Kidney tubule cell (primary cell): ENCODE measurements around the gene HNRNPA3.
"Not testable (repeated sequence)": the region's sequence is repeated elsewhere in the genome, so short reads cannot be mapped to it uniquely, and the experiment has no call there.

Experiments used
- DNase-seq: peaks from one replicate; pipeline ENCODE4 v3.0.0-alpha.2; 2018; ENCODE audit warnings: low spot score

The HNRNPA3 gene

DNA sequence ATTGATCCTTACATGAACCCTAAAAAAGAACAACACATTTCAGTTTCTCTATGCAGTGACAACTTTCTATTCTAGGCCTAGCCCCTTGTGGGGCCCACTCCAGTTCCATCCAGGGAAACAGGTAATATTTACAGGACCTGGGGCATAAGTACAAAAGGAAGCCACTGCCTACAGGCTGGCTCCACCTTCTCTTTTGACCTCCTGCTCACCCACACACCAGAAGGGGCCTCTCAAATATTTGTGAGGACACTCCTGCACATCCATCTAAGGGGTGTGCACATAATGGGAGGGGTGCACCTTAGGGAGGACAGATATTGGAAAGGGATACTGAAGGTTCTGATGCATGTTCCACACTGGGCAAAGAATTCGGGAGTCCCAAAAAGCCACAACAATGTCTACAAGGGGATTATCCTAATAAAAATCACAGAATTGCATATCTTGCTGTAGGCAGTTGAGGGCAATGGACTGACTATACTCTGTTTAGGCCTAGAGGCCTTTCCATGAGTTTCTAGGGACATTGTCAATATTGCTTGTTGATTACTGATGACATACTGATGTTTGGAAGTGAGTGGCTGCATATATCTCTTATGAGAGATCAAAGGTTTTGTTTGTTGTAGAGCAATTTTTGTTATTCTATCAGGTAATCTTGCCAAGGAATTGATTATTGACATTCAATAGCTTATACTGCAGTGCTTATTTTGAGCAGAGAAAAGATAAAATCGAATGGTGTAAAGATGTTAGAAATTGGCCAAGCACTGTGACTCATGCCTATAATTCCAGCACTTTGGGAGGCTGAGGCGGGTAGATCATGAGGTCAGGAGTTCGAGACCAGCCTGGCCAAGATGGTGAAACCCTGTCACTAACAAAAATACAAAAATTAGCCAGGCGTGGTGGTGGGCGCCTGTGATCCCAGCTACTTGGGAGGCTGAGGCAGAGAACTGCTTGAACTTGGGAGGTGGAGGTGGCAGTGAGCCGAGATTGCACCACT is 23.8 kb upstream of the HNRNPA3 start:
- DNase-seq, result no peak

- no peak for DNase-seq
These were observed 21.7 kb upstream of the HNRNPA3 start for GRCh38 chr2:177190941-177191340.

DNA sequence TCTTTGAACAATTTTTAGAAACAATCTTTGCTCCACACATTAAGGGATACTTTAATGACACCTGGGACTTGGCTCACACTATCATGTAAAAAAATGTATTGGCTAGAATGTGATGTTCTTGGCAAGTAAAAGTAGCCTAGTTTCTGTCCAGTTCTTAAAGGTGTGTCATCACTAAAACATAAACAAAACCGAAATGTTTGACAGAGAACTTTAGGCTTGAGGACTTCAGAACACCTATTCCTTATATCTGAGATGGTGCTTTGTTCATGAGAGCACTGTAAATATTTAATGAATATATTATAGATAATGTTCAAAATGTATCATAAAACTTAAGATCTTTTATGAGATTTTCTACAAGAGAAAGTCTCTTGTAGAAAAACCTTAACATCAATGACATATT is 19.8 kb upstream of the HNRNPA3 start:
- no peak for DNase-seq

DNA sequence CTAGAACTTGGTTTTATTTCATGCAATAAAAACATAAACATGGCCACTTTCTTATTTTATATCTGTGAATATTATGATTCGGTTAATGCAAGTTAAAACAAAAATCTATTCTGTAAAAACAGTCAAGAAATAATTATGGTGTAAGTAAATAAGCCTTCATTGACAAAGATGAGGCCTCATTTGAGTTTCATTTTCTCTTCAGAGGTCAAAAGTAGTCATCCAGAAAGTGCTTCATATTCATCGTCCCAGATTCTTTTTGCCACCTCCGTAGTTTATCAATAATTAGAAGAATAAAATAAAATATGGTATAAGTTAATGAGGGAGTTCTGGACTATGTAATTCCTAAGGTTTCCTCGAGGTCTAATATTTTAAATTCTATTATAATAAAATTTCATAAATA is 19.4 kb upstream of the HNRNPA3 start:
- DNase-seq, result no peak

DNA sequence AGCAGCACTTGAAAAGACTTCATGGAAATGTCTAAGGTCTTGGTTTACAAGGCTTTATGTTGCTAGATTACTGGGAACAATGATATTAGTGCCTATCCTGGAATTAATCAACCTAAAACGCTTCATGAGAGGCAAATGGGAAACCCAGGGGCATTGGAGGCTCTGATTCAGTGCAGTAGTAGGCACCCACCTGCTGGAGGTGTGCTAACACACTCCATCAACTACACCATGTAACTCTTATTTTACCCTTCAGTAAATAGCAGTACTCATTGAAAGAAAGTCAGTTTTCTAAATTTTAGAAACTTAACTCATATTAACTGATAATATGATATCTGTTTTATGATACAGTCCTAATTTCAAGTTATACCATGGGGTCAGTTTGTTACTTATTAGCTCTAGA is 17.4 kb upstream of the HNRNPA3 start:
- DNase-seq, result no peak

DNA sequence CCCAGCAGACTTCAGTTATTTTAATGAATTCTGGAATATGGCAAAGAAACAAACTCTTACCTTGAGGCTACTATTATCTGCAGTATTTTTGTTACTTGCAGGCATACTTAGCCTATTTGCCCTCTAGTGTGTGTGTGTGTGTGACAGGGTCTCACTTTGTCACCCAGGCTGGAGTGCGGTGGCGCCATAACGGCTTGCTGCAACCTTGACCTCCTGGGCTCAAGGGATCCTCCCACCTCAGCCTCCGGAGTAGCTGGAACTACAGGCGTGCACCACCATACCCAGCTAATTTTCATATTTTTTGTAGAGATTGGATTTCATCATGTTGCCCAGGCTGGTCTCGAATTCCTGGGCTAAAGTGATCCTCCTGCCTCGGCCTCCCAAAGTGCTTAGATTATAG is 12.2 kb upstream of the HNRNPA3 start:
- not testable (repeated sequence) for DNase-seq

DNA sequence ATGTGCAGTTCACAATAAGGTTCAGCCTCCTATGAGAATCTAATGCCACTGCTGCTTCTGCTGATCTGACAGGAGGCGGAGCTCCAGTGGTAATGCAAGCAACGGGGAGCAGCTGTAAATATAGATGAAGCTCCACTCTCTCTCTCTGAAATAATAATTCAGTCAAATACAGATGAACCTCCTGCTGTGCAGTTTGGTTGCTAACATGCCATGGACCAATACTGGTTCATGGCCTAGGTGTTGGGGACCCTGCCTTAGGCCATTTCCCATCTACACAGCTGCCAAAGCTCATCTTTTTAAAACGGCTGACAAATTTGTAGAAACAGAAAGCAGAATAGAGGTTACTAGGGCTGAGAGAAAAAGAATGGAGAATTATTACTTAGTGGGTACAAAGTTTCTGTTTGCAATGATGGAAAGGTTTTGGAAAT is 10.7 kb upstream of the HNRNPA3 start:
- DNase-seq, result no peak

- no peak for DNase-seq
These were observed 8.2 kb upstream of the HNRNPA3 start for GRCh38 chr2:177204417-177204816.

- no peak for DNase-seq
These were observed 5.5 kb upstream of the HNRNPA3 start for GRCh38 chr2:177207101-177207500.

DNA sequence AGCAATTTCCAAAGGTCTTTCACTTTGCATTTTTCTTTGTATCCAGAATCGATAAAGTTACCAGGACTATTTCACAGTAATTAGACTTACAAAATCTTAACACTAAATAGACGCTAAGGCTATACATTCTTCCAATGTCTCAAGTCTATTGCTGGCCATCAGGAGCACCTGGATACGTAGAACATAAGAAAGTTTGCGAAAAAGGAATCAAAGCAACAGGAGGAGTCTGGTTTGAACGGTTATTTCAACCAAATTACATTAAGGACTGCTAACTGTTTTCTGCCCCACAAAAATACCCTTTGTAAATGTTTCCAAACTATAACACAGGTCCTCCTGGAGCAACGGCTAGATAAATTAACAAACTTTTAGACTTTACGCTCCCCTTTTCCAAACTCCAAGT is 1.4 kb upstream of the HNRNPA3 start:
- no peak for DNase-seq

DNA sequence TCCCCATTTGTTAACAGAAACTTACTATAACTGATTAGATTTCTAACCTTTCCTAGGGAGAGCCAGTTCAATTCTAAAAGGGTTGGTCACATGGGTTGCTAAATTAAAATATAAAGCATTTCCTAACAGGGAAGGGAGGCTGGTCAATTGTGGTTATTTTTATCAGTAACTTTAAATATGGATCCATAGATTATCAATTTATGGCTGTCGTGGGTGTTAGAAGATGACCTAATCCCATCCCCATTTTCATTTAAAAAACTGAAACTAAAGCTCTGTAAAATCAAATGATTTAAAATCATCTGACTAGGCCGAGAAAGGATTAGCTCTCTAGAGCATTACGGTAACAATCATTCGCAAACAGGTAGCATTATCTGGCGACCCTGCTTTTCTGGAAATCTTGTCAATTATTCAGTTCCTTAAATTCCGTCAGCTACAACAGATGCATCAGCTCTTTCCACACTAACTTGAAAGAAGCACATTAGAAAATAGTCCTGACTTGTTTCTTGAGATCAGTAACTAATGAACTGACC is 953 bp upstream of the HNRNPA3 start:
- no peak for DNase-seq

- DNase-seq, result peak; percentile 90
These were observed 580 bp downstream of the HNRNPA3 start for GRCh38 chr2:177212891-177213856.

- no peak for DNase-seq
These were observed 4.8 kb downstream of the HNRNPA3 start for GRCh38 chr2:177217247-177217843.

DNA sequence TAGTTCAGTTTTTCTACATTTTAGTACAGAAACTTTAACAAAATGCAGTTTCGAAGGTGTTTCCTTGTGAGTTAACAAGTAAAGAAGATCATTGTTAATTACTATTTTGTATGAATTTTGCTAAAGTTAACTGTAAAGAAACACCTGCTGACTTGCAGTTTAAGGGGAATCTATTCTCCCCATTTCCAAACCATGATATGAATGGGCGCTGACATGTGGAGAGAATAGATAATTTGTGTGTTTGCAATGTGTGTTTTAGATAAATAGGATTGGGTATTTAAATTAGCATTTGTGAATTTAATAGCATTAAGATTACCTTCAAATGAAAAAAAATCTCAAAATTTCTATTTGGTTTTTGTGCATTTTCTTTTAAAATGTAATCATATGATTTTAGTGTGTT is 7.2 kb downstream of the HNRNPA3 start:
- DNase-seq, result not testable (repeated sequence)

- no peak for DNase-seq
These were observed 8.9 kb downstream of the HNRNPA3 start for GRCh38 chr2:177221534-177221933.

DNA sequence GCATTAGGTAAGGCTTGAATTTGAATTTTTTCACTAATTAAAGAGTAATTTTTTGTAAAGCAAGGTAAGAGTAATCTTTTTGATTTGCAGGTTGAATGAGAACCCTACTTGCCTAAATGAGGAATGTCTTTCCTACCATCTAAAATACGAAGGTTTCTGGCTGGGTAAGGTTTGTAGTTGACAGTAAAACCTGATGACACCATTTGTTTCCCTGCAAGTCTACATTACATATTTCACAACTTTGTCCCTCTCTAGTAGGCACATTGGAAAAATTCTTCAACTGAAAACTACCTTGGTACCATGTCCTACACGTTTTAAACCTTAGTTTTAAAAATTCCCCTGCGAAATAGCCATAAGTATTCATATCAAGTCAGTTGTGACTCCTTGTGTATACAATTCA is 9.4 kb downstream of the HNRNPA3 start:
- DNase-seq, result no peak

DNA sequence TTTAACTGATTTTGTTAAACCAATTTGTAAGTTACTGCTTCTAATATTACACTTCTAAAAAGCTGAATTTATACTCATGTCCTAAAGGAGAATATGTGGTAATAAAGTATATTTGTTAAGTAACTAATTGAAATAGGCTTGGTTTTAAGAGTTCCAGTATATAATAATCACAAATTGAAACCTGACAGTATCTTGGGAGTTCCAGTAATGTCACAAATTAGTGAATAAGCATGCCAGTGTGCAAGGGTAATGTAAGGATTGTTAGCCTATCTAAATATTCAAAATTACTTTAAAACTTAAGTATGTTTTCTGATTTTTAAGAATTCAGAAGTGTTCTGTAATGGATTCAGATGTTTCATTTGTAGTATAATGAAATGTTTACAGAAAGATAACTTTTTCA is 10.8 kb downstream of the HNRNPA3 start:
- DNase-seq, result not testable (repeated sequence)

GRCh38 chr2:177225965-177226360 is 13.4 kb downstream of the HNRNPA3 start:
- DNase-seq, result no peak

DNA sequence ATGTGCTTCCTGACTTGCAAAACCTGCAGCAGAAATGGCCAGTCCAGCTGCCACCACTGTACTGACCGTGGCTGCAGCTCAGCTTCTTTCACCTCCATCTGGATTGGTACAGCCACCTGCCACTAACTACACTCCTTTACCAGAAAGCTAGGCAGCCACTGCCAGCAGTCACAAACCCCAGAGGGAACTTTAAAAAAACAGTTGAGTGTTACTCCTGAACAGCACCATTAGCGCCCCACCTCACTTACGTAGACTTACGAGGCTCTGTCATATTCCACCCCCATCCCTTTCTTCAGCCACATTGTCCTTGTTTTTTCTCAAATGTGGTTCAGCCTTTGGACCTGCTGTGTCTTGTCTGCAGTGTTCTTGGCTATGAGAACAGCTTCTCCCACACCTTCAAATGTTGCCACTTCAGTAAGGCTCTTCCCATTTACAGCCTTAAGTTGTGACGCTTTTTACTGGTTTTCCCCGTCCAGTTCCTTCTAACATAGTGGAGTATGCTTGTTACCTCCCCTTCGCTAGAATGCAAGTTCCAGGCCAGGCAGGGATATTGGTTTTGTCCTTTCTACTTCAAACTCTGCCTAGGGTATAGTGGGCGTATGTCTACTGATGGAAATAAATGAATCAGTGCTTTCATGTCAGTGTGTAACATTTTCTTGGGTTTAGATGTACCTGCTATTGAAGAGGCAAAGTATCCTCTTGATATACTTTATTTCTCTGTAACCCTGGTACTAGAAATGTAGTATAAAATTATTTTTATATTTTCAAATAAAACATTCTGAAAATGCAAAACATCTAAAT is 17.0 kb downstream of the HNRNPA3 start:
- no peak for DNase-seq

DNA sequence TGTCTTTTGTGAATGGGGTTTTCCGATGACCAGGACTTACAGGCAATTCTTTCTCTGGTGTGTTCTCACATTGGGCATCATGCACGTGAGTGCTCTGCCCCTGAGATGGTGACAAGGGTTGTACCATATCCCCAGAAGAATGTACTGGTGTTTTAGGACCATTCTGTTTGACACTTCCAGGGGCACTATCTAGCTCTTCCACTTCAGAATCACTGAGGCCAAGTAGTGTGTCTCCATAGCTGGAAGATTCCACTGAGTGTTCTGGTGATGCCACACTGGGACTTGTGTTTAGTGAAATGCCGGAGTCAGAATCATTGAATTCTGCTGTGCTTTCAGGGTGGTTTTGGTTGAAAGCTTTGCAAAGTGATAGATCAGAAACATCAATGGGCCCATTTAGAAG is 18.7 kb downstream of the HNRNPA3 start:
- DNase-seq, result no peak

DNA sequence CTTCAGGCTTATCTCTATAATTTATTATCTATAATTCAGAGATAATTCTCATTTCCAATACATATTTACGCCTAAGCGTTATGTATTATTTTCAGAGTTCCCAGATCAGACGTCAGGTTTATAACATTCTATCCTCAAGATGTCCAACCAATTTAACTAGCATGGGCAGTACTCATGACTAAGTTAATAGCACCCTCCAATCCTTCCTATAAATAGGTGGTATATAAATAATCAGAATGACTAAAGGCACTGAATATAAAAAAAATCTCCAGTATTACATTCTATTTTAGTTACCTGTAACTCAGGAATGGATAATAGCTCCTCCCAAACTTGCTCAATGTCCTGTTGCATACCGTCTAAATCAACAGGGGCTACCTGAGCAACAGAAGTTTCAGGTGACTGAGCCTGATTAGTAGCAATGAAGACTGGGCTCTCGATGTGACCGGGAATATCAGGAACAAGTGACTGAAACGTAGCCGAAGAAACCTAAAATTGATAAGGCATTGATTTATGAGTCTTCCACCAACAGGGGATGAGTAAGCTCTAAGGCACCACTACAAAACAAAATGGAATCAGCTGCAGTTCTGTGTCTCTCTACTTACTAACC is 19.6 kb downstream of the HNRNPA3 start:
- DNase-seq, result no peak
